ENCODE measurements around the gene EIF2AK3.
A peak's percentile ranks its signal among the peaks of the same experiment; 100 is the strongest.

The EIF2AK3 gene

DNA sequence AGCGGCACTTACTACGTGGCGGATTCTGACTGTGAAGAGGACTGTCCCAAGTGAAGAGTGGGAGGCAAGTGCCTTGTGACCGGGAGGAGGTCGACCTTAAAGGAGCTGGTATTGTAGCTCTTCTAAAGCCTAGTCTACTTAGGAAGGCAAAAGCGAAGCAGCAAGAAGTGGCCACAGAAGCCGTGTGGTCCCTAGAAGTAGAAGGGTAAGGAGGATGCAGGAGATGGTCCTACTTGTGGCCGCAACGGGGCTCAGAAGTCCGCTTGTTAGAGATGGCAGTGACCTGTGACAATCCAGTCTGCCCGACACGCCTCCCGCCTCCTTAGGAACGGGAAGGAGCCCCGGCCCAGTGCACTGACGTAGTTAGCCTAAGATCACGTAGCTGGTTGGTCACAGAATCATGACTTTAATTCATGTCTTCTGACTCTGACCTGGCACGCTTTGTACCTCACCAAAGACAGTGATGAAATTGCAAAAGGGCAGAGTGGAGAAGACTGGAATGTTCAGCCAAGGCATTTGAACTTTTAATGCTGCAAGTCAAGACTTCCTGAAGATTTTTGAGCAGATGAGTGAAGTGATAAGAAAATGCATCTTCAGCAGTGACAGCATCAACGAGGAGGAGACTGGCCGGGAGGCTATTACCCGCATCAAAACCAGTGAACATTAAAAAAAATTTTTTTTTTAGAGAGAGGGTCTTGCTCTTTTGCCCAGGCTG lies 749 bp upstream of the EIF2AK3 start (continued):
- TF ChIP-seq ZNF621 (tag by site-specific recombination; IDR thresholded peaks at IDR 0.05) (no peak), INSM2 (tag by site-specific recombination; IDR thresholded peaks at IDR 0.05) (0 out of 2 replicates have a peak, but pooled peaks have one; percentile 44), ZNF48 (tag by site-specific recombination; IDR thresholded peaks at IDR 0.05) (no peak), SP3 (tag by site-specific recombination; IDR thresholded peaks at IDR 0.05) (peak; percentile 60; the same call in 1 of the 2 replicates), ZNF660 (tag by site-specific recombination; IDR thresholded peaks at IDR 0.05) (peak; percentile 49; the same call in 1 of the 2 replicates), IKZF3 (tag by site-specific recombination; IDR thresholded peaks at IDR 0.05) (peak; percentile 93), ZNF366 (tag by site-specific recombination; conservative IDR thresholded peaks at IDR 0.05) (peak; percentile 46; the same call in 1 of the 2 replicates), ZFP37 (tag by site-specific recombination; IDR thresholded peaks at IDR 0.05) (peak; percentile 76; the same call in 1 of the 2 replicates), ZBTB21 (tag by site-specific recombination; IDR thresholded peaks at IDR 0.05) (peak; percentile 91), BCL11A (tag by site-specific recombination; IDR thresholded peaks at IDR 0.05; ENCODE audit: low read depth) (peak; percentile 87; the same call in 1 of the 2 replicates), ZNF629 (tag by site-specific recombination; IDR thresholded peaks at IDR 0.05) (peak; percentile 95), ZNF639 (tag by site-specific recombination; IDR thresholded peaks at IDR 0.05) (peak; percentile 60; the same call in 1 of the 2 replicates), ZNF600 (tag by site-specific recombination; IDR thresholded peaks at IDR 0.05) (peak; percentile 75), ZEB2 (tag by site-specific recombination; IDR thresholded peaks at IDR 0.05) (peak; percentile 56; the same call in 1 of the 2 replicates), FEZF1 (tag by site-specific recombination; IDR thresholded peaks at IDR 0.05) (peak; percentile 42), ZBTB20 (tag by site-specific recombination; IDR thresholded peaks at IDR 0.05) (peak; percentile 69), KLF10 (tag by site-specific recombination; IDR thresholded peaks at IDR 0.05) (peak; percentile 79; the same call in 1 of the 2 replicates), ZNF776 (tag by site-specific recombination; IDR thresholded peaks at IDR 0.05; ENCODE audit: borderline replicate concordance) (no peak), KLF9 (tag by site-specific recombination; IDR thresholded peaks at IDR 0.05; ENCODE audit: low read depth) (peak; percentile 78), ZNF747 (tag by site-specific recombination; IDR thresholded peaks at IDR 0.05) (no peak), EGR2 (tag by site-specific recombination; IDR thresholded peaks at IDR 0.05; ENCODE audit: low read depth) (peak; percentile 53; the same call in 1 of the 2 replicates), PRDM6 (tag by site-specific recombination; IDR thresholded peaks at IDR 0.05) (no peak), ZSCAN30 (tag by site-specific recombination; IDR thresholded peaks at IDR 0.05) (peak; percentile 76; the same call in 1 of the 2 replicates), ELK4 (IDR thresholded peaks at IDR 0.05; ENCODE audit: borderline replicate concordance, low read depth, low read length) (peak; percentile 54; the same call in 1 of the 2 replicates), AEBP2 (tag by site-specific recombination; IDR thresholded peaks at IDR 0.05; ENCODE audit: borderline replicate concordance) (no peak)
- TF ChIP-seq, protein P1, sequence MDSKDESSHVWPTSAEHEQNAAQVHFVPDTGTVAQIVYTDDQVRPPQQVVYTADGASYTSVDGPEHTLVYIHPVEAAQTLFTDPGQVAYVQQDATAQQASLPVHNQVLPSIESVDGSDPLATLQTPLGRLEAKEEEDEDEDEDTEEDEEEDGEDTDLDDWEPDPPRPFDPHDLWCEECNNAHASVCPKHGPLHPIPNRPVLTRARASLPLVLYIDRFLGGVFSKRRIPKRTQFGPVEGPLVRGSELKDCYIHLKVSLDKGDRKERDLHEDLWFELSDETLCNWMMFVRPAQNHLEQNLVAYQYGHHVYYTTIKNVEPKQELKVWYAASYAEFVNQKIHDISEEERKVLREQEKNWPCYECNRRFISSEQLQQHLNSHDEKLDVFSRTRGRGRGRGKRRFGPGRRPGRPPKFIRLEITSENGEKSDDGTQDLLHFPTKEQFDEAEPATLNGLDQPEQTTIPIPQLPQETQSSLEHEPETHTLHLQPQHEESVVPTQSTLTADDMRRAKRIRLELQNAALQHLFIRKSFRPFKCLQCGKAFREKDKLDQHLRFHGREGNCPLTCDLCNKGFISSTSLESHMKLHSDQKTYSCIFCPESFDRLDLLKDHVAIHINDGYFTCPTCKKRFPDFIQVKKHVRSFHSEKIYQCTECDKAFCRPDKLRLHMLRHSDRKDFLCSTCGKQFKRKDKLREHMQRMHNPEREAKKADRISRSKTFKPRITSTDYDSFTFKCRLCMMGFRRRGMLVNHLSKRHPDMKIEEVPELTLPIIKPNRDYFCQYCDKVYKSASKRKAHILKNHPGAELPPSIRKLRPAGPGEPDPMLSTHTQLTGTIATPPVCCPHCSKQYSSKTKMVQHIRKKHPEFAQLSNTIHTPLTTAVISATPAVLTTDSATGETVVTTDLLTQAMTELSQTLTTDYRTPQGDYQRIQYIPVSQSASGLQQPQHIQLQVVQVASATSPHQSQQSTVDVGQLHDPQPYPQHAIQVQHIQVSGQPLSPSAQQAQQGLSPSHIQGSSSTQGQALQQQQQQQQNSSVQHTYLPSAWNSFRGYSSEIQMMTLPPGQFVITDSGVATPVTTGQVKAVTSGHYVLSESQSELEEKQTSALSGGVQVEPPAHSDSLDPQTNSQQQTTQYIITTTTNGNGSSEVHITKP (tag by site-specific recombination; IDR thresholded peaks at IDR 0.05): peak; percentile 99
- TF ChIP-seq, protein P2, sequence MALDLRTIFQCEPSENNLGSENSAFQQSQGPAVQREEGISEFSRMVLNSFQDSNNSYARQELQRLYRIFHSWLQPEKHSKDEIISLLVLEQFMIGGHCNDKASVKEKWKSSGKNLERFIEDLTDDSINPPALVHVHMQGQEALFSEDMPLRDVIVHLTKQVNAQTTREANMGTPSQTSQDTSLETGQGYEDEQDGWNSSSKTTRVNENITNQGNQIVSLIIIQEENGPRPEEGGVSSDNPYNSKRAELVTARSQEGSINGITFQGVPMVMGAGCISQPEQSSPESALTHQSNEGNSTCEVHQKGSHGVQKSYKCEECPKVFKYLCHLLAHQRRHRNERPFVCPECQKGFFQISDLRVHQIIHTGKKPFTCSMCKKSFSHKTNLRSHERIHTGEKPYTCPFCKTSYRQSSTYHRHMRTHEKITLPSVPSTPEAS (tag by site-specific recombination; IDR thresholded peaks at IDR 0.05): peak; percentile 43; the same call in 1 of the 2 replicates
